Activated T-cell treated with anti-CD3 and anti-CD28 coated beads, Interleukin-2, amount 50 U/mL, for 72 hours (primary cell): ENCODE measurements around the gene WWOX. TPM values are rescaled to one million over a fixed set of nuclear protein-coding genes. Genes with fewer than 3 reads are reported as not detected.
"Not testable (repeated sequence)": the region's sequence is repeated elsewhere in the genome, so short reads cannot be mapped to it uniquely, and the experiment has no call there.

ENCODE experiments used
- ATAC-seq, 2 donors: fragments of 150-1000 bp; cut with Tn5 transposase; replicated peaks in 1 of 2; 2 replicates each; pipeline ENCODE4 v1.10.0; 2021; ENCODE audit warnings: moderate library complexity in 2 of 2, mild to moderate bottlenecking in 1 of 2
- DNase-seq, 2 donors: peaks; one replicate each; pipeline ENCODE4 v3.0.0; 2021 to 2022; ENCODE audit warnings: mixed read lengths in 1 of 2
- H3K27ac Mint-ChIP-seq: one replicate; pipeline ENCODE4 v1.8.0; 2022; ENCODE audit warnings: mild to moderate bottlenecking, moderate library complexity, mixed read lengths
- H3K27me3 Mint-ChIP-seq: one replicate; pipeline ENCODE4 v1.8.0; 2022; ENCODE audit warnings: low read depth, mixed read lengths
- H3K36me3 Mint-ChIP-seq, 2 donors: one replicate each; pipeline ENCODE4 v1.8.0; 2022; ENCODE audit warnings: mixed read lengths in 2 of 2, mild to moderate bottlenecking in 1 of 2; ENCODE audit not compliant: insufficient read depth in 2 of 2
- H3K4me1 Mint-ChIP-seq: one replicate; pipeline ENCODE4 v1.8.0; 2022; ENCODE audit warnings: low read depth, mixed read lengths
- H3K4me3 Mint-ChIP-seq, 2 donors: one replicate each; pipeline ENCODE4 v1.8.0; 2022; ENCODE audit warnings: mild to moderate bottlenecking in 2 of 2, mixed read lengths in 2 of 2, moderate library complexity in 2 of 2
- H3K9me3 Mint-ChIP-seq, 2 donors: one replicate each; pipeline ENCODE4 v1.8.0; 2022; ENCODE audit warnings: mixed read lengths in 2 of 2
- total RNA-seq, 2 donors: library from RNA; stranded (reverse); gene quantifications; one replicate each; pipeline ENCODE4 v1.2.3, GENCODE V29; 2022

The WWOX gene
- total RNA-seq, 2 donors from 2014 or later: 21.2 to 21.5 TPM

- not testable (repeated sequence) for H3K27me3 Mint-ChIP-seq, H3K4me1 Mint-ChIP-seq, DNase-seq, H3K36me3 Mint-ChIP-seq, H3K9me3 Mint-ChIP-seq, H3K4me3 Mint-ChIP-seq, ATAC-seq, H3K27ac Mint-ChIP-seq
Measured at GRCh38 chr16:79052198-79052597, 952.7 kb downstream of the WWOX start.

GRCh38 chr16:79053577-79053976, 954.1 kb downstream of the WWOX start:
- H3K36me3 Mint-ChIP-seq: peaks cover 1 to 3% of the 10 kb centered on the region in 2 donors
- H3K9me3 Mint-ChIP-seq: peaks cover 0 to 4% of the 10 kb centered on the region in 2 donors
- H3K4me1 Mint-ChIP-seq: no peaks in the 10 kb centered on the region
- no peaks in the 10 kb centered on the region for H3K27me3 Mint-ChIP-seq
- no peak for ATAC-seq
- DNase-seq: no peak
- no peak overlapping the region for H3K4me3 Mint-ChIP-seq
- no peak overlapping the region for H3K27ac Mint-ChIP-seq

GRCh38 chr16:79054211-79054984, 954.9 kb downstream of the WWOX start:
- no peak overlapping the region for H3K4me3 Mint-ChIP-seq
- H3K36me3 Mint-ChIP-seq: peaks cover 1 to 3% of the 10 kb centered on the region in 2 donors
- no peaks in the 10 kb centered on the region for H3K27me3 Mint-ChIP-seq
- H3K9me3 Mint-ChIP-seq: peaks cover 0 to 4% of the 10 kb centered on the region in 2 donors
- H3K27ac Mint-ChIP-seq: no peak overlapping the region
- no peak for ATAC-seq
- DNase-seq: no peak
- no peaks in the 10 kb centered on the region for H3K4me1 Mint-ChIP-seq

- DNase-seq: no peak
- ATAC-seq: no peak
- H3K27me3 Mint-ChIP-seq: no peaks in the 10 kb centered on the region
- peaks cover 0 to 4% of the 10 kb centered on the region in 2 donors for H3K9me3 Mint-ChIP-seq
- H3K27ac Mint-ChIP-seq: no peak overlapping the region
- peaks cover 1 to 3% of the 10 kb centered on the region in 2 donors for H3K36me3 Mint-ChIP-seq
- H3K4me3 Mint-ChIP-seq: no peak overlapping the region
- no peaks in the 10 kb centered on the region for H3K4me1 Mint-ChIP-seq
Measured at GRCh38 chr16:79055251-79055970, 956.0 kb downstream of the WWOX start.

GRCh38 chr16:79061181-79061580, 961.7 kb downstream of the WWOX start:
- Mint-ChIP-seq H3K36me3 (no peaks in the 10 kb centered on the region), H3K27me3 (peaks cover 24% of the 10 kb centered on the region), H3K4me1 (peaks cover 11% of the 10 kb centered on the region), H3K27ac (no peak overlapping the region), H3K4me3 (no peak overlapping the region), H3K9me3 (peaks cover 0 to 5% of the 10 kb centered on the region in 2 donors)
- ATAC-seq: no peak
- no peak for DNase-seq

GRCh38 chr16:79062336-79062735, 962.9 kb downstream of the WWOX start:
- H3K27ac Mint-ChIP-seq: no peak overlapping the region
- H3K4me1 Mint-ChIP-seq: peaks cover 17% of the 10 kb centered on the region
- H3K9me3 Mint-ChIP-seq: peaks cover 0 to 5% of the 10 kb centered on the region in 2 donors
- no peak for ATAC-seq
- DNase-seq: no peak
- no peak overlapping the region for H3K4me3 Mint-ChIP-seq
- peaks cover 27% of the 10 kb centered on the region for H3K27me3 Mint-ChIP-seq
- no peaks in the 10 kb centered on the region for H3K36me3 Mint-ChIP-seq

- ATAC-seq: no peak
- Mint-ChIP-seq H3K4me3 (no peak overlapping the region), H3K27me3 (peaks cover 27% of the 10 kb centered on the region), H3K27ac (no peak overlapping the region), H3K4me1 (peaks cover 22% of the 10 kb centered on the region), H3K36me3 (no peaks in the 10 kb centered on the region), H3K9me3 (peaks cover 0 to 5% of the 10 kb centered on the region in 2 donors)
- no peak for DNase-seq
Measured at GRCh38 chr16:79062821-79063220, 963.4 kb downstream of the WWOX start.

GRCh38 chr16:79064256-79064972, 965.0 kb downstream of the WWOX start:
- no peak overlapping the region for H3K4me3 Mint-ChIP-seq
- ATAC-seq (no peak), DNase-seq (no peak)
- H3K9me3 Mint-ChIP-seq: peaks cover 0 to 5% of the 10 kb centered on the region in 2 donors
- no peaks in the 10 kb centered on the region for H3K36me3 Mint-ChIP-seq
- peak overlapping the region; percentile 55 for H3K27ac Mint-ChIP-seq
- H3K27me3 Mint-ChIP-seq: peaks cover 27% of the 10 kb centered on the region
- H3K4me1 Mint-ChIP-seq: peaks cover 36% of the 10 kb centered on the region

GRCh38 chr16:79066561-79066960, 967.1 kb downstream of the WWOX start:
- peaks cover 0 to 5% of the 10 kb centered on the region in 2 donors for H3K9me3 Mint-ChIP-seq
- peaks cover 22% of the 10 kb centered on the region for H3K27me3 Mint-ChIP-seq
- no peaks in the 10 kb centered on the region for H3K36me3 Mint-ChIP-seq
- H3K27ac Mint-ChIP-seq: no peak overlapping the region
- ATAC-seq (no peak), DNase-seq (no peak)
- H3K4me3 Mint-ChIP-seq: no peak overlapping the region
- H3K4me1 Mint-ChIP-seq: peaks cover 58% of the 10 kb centered on the region

GRCh38 chr16:79067600-79067999, 968.1 kb downstream of the WWOX start:
- H3K9me3 Mint-ChIP-seq: peaks cover 0 to 5% of the 10 kb centered on the region in 2 donors
- H3K4me3 Mint-ChIP-seq: peak overlapping the region in 1 of 2 donors; percentile 7
- H3K27ac Mint-ChIP-seq: peak overlapping the region; percentile 44
- peak; percentile 72 to 80 for ATAC-seq
- no peaks in the 10 kb centered on the region for H3K36me3 Mint-ChIP-seq
- H3K27me3 Mint-ChIP-seq: peaks cover 15% of the 10 kb centered on the region
- peaks cover 68% of the 10 kb centered on the region for H3K4me1 Mint-ChIP-seq
- peak; percentile 35 to 41 for DNase-seq

- DNase-seq: no peak
- Mint-ChIP-seq H3K36me3 (no peaks in the 10 kb centered on the region), H3K4me1 (peaks cover 77% of the 10 kb centered on the region), H3K9me3 (peaks cover 0 to 3% of the 10 kb centered on the region in 2 donors), H3K27me3 (peaks cover 10% of the 10 kb centered on the region), H3K27ac (peak overlapping the region; percentile 85), H3K4me3 (peak overlapping the region in 1 of 2 donors; percentile 46)
- peak in 1 of 2 donors; percentile 1 for ATAC-seq
Measured at GRCh38 chr16:79069121-79069520, 969.7 kb downstream of the WWOX start.

GRCh38 chr16:79069633-79070032, 970.2 kb downstream of the WWOX start:
- H3K27me3 Mint-ChIP-seq: peaks cover 10% of the 10 kb centered on the region
- ATAC-seq (peak; percentile 49 to 51), DNase-seq (peak in 1 of 2 donors; percentile 33)
- H3K27ac Mint-ChIP-seq: peak overlapping the region; percentile 85
- H3K4me1 Mint-ChIP-seq: peaks cover 76% of the 10 kb centered on the region
- peak overlapping the region in 1 of 2 donors; percentile 46 for H3K4me3 Mint-ChIP-seq
- no peaks in the 10 kb centered on the region for H3K9me3 Mint-ChIP-seq
- no peaks in the 10 kb centered on the region for H3K36me3 Mint-ChIP-seq

- peaks cover under 1% of the 10 kb centered on the region for H3K27me3 Mint-ChIP-seq
- peaks cover 90% of the 10 kb centered on the region for H3K4me1 Mint-ChIP-seq
- H3K9me3 Mint-ChIP-seq: no peaks in the 10 kb centered on the region
- DNase-seq (no peak), ATAC-seq (no peak)
- peak overlapping the region; percentile 85 for H3K27ac Mint-ChIP-seq
- H3K36me3 Mint-ChIP-seq: no peaks in the 10 kb centered on the region
- peak overlapping the region in 1 of 2 donors; percentile 46 for H3K4me3 Mint-ChIP-seq
Measured at GRCh38 chr16:79071424-79071823, 972.0 kb downstream of the WWOX start.
